Measurements from ENCODE around the gene WNT5B. TPM values are rescaled to one million over a fixed set of nuclear protein-coding genes. Genes with fewer than 3 reads are reported as not detected.
A peak's percentile ranks its signal among the peaks of the same experiment; 100 is the strongest.

The WNT5B gene
- polyA plus RNA-seq, 1 donor (not counting 4 experiments of a cell fraction or from before 2014, with no cell fraction given): 12.3 TPM

GRCh38 chr12:1643905-1644533 is 15.0 kb downstream of the WNT5B start:
- Histone ChIP-seq H2AFZ (ENCODE audit: control insufficient read depth, low read length) (no peak overlapping the region), H3K27me3 (ENCODE audit: control insufficient read depth, extremely low read depth, insufficient read depth, low read length) (no peaks in the 10 kb centered on the region), H3K27ac (ENCODE audit: control insufficient read depth, insufficient read depth, low read length) (no peak overlapping the region), H3K9me1 (ENCODE audit: control insufficient read depth, extremely low read depth, insufficient read depth, low read length) (peaks cover 2% of the 10 kb centered on the region), H3K79me2 (ENCODE audit: control insufficient read depth, insufficient read depth, low read length) (no peaks in the 10 kb centered on the region), H3K9ac (ENCODE audit: control insufficient read depth, extremely low read depth, insufficient read depth, low read length) (no peak overlapping the region), H3K9me3 (ENCODE audit: control insufficient read depth, low read depth, low read length) (no peaks in the 10 kb centered on the region), H3K4me1 (ENCODE audit: control insufficient read depth, extremely low read depth, insufficient read depth, low read length) (peaks cover 9% of the 10 kb centered on the region), H3K4me3 (ENCODE audit: control insufficient read depth in 2 of 3, extremely low read depth in 1 of 3, insufficient read depth in 2 of 3, low read depth in 1 of 3, low read length in 3 of 3) (no peak overlapping the region), H4K20me1 (ENCODE audit: control insufficient read depth, extremely low read depth, insufficient read depth, low read length) (no peaks in the 10 kb centered on the region), H3K4me2 (ENCODE audit: control insufficient read depth, extremely low read depth, insufficient read depth, low read depth, low read length) (no peak overlapping the region), H3K36me3 (ENCODE audit: control insufficient read depth in 2 of 2, extremely low read depth in 1 of 2, insufficient read depth in 2 of 2, low read length in 2 of 2) (peaks cover 2 to 4% of the 10 kb centered on the region in 2 experiments)
- TF ChIP-seq CTCF (optimal IDR thresholded peaks at IDR 0.05 in 1 of 3, IDR thresholded peaks at IDR 0.05 in 1 of 3, conservative IDR thresholded peaks at IDR 0.05 in 1 of 3; ENCODE audit: extremely low read depth in 1 of 3, insufficient read depth in 2 of 3, low read length in 3 of 3): no peak
- TF ChIP-seq EZH2 (IDR thresholded peaks at IDR 0.05; ENCODE audit: low read length): no peak
- FAIRE-seq (peak; percentile 9), DNase-seq (ENCODE audit: low read depth, low spot score) (no peak)
- dilution Hi-C loops (cut with MboI; ENCODE audit: extremely low pct_ligation_motif_present, low sequenced_read_pairs): no loop called here

GRCh38 chr12:1644534-1645438 is 15.8 kb downstream of the WNT5B start:
- H3K4me3 ChIP-seq (ENCODE audit: control insufficient read depth in 2 of 3, extremely low read depth in 1 of 3, insufficient read depth in 2 of 3, low read depth in 1 of 3, low read length in 3 of 3): no peak overlapping the region
- no peaks in the 10 kb centered on the region for H3K27me3 ChIP-seq (ENCODE audit: control insufficient read depth, extremely low read depth, insufficient read depth, low read length)
- no peaks in the 10 kb centered on the region for H4K20me1 ChIP-seq (ENCODE audit: control insufficient read depth, extremely low read depth, insufficient read depth, low read length)
- FAIRE-seq: peak; percentile 64
- H3K79me2 ChIP-seq (ENCODE audit: control insufficient read depth, insufficient read depth, low read length): no peaks in the 10 kb centered on the region
- H3K27ac ChIP-seq (ENCODE audit: control insufficient read depth, insufficient read depth, low read length): no peak overlapping the region
- H2AFZ ChIP-seq (ENCODE audit: control insufficient read depth, low read length): no peak overlapping the region
- H3K9me1 ChIP-seq (ENCODE audit: control insufficient read depth, extremely low read depth, insufficient read depth, low read length): peaks cover 2% of the 10 kb centered on the region
- H3K9me3 ChIP-seq (ENCODE audit: control insufficient read depth, low read depth, low read length): no peaks in the 10 kb centered on the region
- DNase-seq (ENCODE audit: low read depth, low spot score): no peak
- dilution Hi-C loops (cut with MboI; ENCODE audit: extremely low pct_ligation_motif_present, low sequenced_read_pairs): no loop called here
- no peak overlapping the region for H3K4me2 ChIP-seq (ENCODE audit: control insufficient read depth, extremely low read depth, insufficient read depth, low read depth, low read length)
- H3K4me1 ChIP-seq (ENCODE audit: control insufficient read depth, extremely low read depth, insufficient read depth, low read length): peaks cover 9% of the 10 kb centered on the region
- no peak overlapping the region for H3K9ac ChIP-seq (ENCODE audit: control insufficient read depth, extremely low read depth, insufficient read depth, low read length)
- TF ChIP-seq EZH2 (IDR thresholded peaks at IDR 0.05; ENCODE audit: low read length) (no peak), CTCF (optimal IDR thresholded peaks at IDR 0.05 in 1 of 3, IDR thresholded peaks at IDR 0.05 in 1 of 3, conservative IDR thresholded peaks at IDR 0.05 in 1 of 3; ENCODE audit: extremely low read depth in 1 of 3, insufficient read depth in 2 of 3, low read length in 3 of 3) (no peak)
- peaks cover 2 to 4% of the 10 kb centered on the region in 2 experiments for H3K36me3 ChIP-seq (ENCODE audit: control insufficient read depth in 2 of 2, extremely low read depth in 1 of 2, insufficient read depth in 2 of 2, low read length in 2 of 2)

Measured in keratinocyte (primary cell).